ENCODE data around the gene LDHD. TPM values are rescaled to one million over a fixed set of nuclear protein-coding genes. Genes with fewer than 3 reads are reported as not detected.

Gene LDHD
- total and polyA plus RNA-seq, 10 of the 15 experiments (the other 5 are each of a cell fraction or from before 2014, with no cell fraction given) = 0.10 to 0.12 TPM; not detected in 8

GRCh38 chr16:75112734-75113491 is 3.7 kb downstream of the LDHD start:
- no peaks in the 10 kb centered on the region for H3K9me3 ChIP-seq (replicated peaks; ENCODE audit: control insufficient read depth, insufficient read depth, low read length)
- RAD21 ChIA-PET (ENCODE audit: unreplicated experiment) = interaction anchor here (1.1 to 4.9 kb wide), 4 partner anchors 89 to 251 kb away, joined by 3 to 92 read pairs (median 24); partner anchors contain the start of gene ZNRF1
- no peak overlapping the region for H3K4me2 ChIP-seq (ENCODE audit: control insufficient read depth, insufficient read depth)
- H3K27ac ChIP-seq (ENCODE audit: control insufficient read depth, insufficient read depth) = no peak overlapping the region
- 66% methylated on average over 14 of the region's 14 CpGs for WGBS (ENCODE audit: insufficient coverage, insufficient replicate concordance, low lambda C conversion rate, missing lambda C conversion rate)
- H3K4me1 ChIP-seq (ENCODE audit: control insufficient read depth, insufficient read depth, low read length) = peaks cover 36% of the 10 kb centered on the region
- no peaks in the 10 kb centered on the region for H3K27me3 ChIP-seq (replicated peaks in 1 of 2; ENCODE audit: control insufficient read depth in 2 of 2, insufficient read depth in 2 of 2, low read length in 1 of 2)
- H4K20me1 ChIP-seq (ENCODE audit: control insufficient read depth, insufficient read depth) = no peaks in the 10 kb centered on the region
- BruUV-seq (replicated peaks) = no TSS peak
- H3K9ac ChIP-seq (ENCODE audit: control insufficient read depth, insufficient read depth, low read length) = no peak overlapping the region
- POLR2A ChIA-PET = no interaction called here
- H3K36me3 ChIP-seq (ENCODE audit: control insufficient read depth in 2 of 2, insufficient read depth in 2 of 2, low read length in 1 of 2) = no peaks in the 10 kb centered on the region; a peak in 1 of 4 replicates
- no peak for FAIRE-seq
- in situ Hi-C loops (cut with MboI) (no loop called here), intact Hi-C loops (cut with micrococcal nuclease; ENCODE audit: unreplicated experiment) (loop anchor here (5.0 kb wide), 2 partner anchors 36 to 236 kb away; no protein-coding TSS in a partner anchor)
- SMC1A ChIA-PET (ENCODE audit: uncharacterized antibody, unreplicated experiment) = interaction anchor here (6.3 to 6.7 kb wide), 2 partner anchors 115 to 249 kb away, joined by 68 to 69 read pairs; partner anchors contain the start of gene ZNRF1
- no peaks in the 10 kb centered on the region for H3K79me2 ChIP-seq (ENCODE audit: control insufficient read depth, insufficient read depth, low read length)
- ATAC-seq = no peak
- H2AFZ ChIP-seq (ENCODE audit: control insufficient read depth, low read depth, low read length) = no peak overlapping the region
- H3K4me3 ChIP-seq = no peak overlapping the region
- TF ChIP-seq ESRRA (IDR thresholded peaks at IDR 0.05; ENCODE audit: low read length) (no peak), SREBF2 (IDR thresholded peaks at IDR 0.05; ENCODE audit: low read length) (no peak), PAX8 (IDR thresholded peaks at IDR 0.05) (no peak), MEF2B (IDR thresholded peaks at IDR 0.05; ENCODE audit: partially characterized antibody, poor library complexity, severe bottlenecking) (no peak), NKRF (conservative IDR thresholded peaks at IDR 0.05) (no peak), YBX1 (IDR thresholded peaks at IDR 0.05) (no peak), IKZF1 (conservative IDR thresholded peaks at IDR 0.05) (no peak), EZH2 (IDR thresholded peaks at IDR 0.05; ENCODE audit: borderline replicate concordance, control insufficient read depth, low read depth, low read length) (no peak)
- CTCF ChIA-PET = interaction anchor here (2.6 to 6.7 kb wide), 4 partner anchors 116 to 300 kb away, joined by 18 to 90 read pairs (median 38); partner anchors contain the start of genes WDR59 and ZNRF1
- DNase-seq (ENCODE audit: low read depth, low spot score) = no peak
